Hematopoietic multipotent progenitor cell treated with erythropoietin and hydrocortisone succinate and interleukin-3 and kit ligand, for 8 days (in vitro differentiated cells): Measurements from ENCODE around the gene UBE2J2.

Experiments
- DNase-seq: peaks from one replicate; pipeline ENCODE4 v3.0.0-alpha.2; 2015

The UBE2J2 gene

DNA sequence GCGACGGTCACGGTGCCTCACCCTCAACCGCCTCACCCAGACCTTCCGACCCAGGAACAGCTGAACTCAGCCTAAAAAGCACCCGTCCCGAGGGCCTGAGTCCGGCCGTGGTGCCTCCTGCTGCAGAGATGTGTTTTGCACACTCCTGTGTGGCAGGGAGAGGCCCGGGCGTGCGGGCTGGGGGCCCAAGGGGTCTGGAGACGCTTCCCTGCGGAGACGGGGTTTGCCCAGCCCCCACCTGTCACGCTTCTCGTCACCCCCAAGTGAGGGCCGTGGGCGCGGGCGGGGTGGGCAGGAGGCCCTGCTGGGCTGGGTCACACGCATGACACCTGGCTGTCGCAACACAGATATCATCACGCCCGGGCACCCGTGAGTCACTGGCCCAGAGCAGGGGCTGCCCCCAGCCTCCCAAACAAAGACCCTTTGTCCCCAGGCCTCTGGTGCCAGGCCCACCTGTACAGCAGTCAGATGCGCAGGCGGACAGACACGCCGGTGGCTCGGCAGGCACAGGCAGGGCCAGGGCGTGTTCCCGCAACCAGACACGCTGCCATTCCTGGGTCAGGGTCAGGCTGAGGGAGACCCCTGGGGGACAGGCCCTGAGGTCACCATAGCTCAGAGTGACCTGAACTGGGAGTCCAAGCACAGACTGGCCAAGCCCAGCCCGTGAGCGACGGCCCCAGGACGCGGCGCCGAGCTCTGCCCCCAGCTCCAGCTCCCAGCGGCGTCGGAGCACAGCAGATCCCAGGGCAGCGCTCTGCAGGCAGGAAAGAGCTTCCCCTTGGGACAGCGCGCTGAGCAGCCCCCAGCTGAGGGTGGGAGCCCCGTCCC, 35.6 kb downstream of the UBE2J2 start:
- DNase-seq = no peak

DNA sequence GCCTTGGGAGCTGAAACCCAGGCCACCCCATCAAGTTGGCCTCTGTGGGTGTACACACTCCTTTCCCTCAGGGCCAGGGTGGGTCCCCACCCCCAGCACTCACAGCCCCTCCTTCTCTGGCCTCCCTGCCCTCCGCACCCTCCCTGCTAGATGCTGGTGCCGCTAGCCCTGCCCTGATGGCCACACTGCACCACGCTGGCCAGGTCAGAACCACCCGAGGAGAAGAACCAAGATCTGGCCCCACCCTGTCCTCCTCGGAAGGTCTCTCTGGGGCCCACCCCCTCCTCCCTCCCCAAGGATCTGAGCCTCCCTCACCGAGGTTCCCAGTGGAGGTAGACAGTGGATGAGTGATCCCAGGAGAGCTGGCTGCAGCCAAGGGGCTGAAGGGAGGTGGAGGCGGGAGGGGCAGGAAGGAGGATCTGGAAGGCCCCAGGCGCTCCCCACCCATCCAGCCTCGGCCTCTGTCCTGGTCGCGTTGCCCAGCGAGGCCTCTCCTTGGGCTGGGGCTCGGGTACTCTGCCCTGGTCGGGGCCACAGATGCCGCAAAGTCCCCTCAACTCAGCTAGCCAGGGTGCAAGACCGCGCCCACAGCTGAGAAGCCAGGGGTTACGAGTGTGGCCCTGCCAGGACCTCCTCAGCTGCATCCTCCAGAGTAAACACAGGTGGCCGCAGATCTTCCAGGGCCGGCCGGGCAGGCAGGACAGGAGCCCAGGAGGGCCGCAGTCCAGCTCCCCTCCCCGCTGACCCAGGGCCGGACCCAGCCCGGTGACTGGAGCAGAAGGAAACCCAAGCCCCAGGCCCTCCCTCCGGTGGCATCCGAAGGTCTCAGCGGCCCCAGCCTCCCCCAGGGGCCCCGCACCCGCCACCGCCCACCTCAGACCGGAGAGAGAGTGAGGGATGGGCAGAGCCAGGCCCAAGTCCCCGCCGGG, 36.4 kb downstream of the UBE2J2 start:
- no peak for DNase-seq

DNA sequence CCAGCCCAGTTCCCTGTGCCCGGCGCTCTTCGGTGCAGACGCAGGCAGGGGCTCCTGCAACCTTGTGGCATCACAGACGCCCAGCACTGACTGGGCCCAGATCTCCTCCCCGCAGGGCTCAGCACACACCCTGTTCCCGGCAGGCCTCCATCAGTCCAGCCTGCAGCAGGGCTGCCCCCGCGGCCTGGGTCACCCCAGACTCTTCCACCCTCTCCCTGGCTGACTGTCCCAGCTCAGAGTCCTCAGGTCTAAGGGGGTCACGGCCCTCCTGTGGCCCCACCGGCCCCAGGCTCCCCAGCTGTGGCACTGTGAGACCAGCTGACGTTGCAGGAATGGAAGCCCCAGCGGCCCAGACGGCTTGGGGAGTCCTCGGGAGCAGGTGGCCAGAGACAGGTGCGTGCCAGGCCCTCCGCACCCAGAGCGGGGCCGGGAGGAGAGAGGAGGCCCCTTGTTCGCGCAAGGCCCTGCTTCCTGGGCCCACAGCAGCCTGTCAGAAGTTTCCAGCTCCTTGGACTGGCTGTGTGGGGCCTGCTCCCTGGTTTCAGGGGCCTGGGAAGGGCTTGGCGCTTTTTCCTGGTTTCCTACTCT, 37.4 kb downstream of the UBE2J2 start:
- DNase-seq = no peak

DNA sequence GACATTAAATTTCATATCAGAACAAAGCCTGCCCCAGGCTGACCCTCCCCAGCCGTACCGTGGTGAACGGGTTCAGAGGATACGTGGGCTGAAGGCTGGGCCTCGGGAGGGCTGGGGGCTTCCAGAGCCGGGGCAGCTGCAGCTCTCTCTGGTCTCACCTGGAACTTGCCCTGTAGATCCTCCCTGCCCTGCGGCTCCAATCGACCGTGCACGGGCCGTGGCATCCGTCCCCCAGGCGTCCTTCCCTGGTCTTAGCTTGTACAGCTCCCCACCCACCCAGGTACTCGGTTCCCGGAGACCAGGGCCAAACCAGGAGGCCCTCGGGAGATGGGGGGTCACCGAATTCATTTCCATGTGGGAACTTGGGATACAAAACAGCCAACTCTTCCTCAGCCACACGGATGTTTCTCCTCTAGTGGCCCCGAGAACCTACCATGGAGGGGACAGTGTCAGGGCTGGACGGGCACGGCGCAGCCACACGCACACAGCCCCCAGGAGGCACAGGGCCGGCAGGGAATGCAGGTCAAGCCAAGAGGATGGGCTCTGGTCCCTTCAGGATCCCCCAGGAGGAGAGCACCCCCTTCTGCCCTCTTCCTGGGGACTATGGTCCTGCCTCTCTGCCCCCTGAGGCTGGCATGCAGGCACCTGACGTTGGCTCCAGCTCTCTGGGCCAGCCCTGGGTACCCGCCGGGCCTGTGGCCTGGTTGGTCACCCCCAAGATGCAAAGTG, 38.5 kb downstream of the UBE2J2 start:
- DNase-seq = no peak

DNA sequence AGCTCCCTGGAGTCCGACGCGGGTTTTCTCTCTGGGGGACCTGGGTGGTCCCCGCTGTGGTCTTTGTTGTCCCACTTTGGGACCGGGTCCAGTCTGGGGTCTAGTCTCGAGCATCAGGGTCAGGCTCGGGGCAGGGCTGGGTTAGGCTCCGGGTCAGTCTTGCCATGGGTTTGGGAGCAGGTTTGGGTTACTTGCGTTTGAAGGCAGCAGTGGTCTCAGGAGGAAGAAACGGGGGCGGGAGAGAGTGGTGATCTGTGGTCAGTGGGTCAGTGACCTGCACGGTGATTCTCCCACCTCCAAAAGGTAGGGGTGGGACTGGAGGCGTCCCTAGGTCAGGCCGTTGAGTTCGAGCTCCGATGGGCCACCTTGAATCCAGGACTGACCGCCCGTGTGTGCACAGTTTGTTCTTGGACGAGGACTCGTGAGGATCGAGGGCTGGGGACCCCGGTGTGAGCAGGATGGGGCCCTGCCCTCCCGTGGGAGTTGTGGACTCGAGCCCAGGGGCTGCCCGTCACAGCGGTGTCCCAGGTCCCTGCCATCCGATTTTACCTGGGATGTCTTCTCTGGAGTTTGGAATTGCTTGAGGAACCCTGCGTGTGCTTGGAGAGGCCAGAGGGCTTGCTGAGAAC, 39.4 kb downstream of the UBE2J2 start:
- no peak for DNase-seq

DNA sequence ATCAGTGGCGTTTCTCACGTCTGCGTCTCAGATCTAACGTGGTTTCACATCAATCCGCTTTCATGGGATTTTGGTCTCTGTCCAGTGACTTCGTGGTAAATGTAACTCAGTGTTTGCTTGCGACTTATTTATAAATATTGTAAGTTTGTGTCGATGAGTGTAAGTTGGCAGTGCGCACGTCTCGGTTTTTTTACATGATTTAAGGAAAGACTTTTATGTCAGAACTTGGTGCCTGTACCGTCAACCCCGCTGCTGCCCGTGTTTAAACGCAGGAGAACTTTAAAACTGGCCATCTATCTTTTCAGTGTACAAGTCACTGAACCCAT, 40.1 kb downstream of the UBE2J2 start:
- DNase-seq = no peak

DNA sequence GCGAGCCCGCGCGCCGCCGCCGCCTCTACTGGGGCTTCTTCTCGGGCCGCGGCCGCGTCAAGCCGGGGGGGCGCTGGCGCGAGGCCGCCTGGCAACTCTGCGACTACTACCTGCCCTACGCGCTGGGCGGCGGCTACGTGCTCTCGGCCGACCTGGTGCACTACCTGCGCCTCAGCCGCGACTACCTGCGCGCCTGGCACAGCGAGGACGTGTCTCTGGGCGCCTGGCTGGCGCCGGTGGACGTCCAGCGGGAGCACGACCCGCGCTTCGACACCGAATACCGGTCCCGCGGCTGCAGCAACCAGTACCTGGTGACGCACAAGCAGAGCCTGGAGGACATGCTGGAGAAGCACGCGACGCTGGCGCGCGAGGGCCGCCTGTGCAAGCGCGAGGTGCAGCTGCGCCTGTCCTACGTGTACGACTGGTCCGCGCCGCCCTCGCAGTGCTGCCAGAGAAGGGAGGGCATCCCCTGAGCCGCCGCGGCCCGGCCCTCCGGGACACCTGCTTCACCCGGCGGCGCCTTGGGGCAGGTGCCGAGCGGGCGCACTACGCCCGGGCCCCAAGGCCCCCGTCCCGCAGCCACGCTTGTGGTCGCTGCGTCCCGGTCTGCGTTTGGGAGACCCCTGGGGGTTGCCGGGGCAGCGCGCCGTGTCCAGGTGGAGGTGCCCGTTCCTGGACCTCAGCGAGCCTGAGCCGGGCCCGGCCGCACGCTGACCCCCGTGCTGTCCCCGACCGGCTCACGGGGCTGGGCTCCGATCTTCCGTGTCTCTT, 40.7 kb downstream of the UBE2J2 start:
- DNase-seq = no peak

DNA sequence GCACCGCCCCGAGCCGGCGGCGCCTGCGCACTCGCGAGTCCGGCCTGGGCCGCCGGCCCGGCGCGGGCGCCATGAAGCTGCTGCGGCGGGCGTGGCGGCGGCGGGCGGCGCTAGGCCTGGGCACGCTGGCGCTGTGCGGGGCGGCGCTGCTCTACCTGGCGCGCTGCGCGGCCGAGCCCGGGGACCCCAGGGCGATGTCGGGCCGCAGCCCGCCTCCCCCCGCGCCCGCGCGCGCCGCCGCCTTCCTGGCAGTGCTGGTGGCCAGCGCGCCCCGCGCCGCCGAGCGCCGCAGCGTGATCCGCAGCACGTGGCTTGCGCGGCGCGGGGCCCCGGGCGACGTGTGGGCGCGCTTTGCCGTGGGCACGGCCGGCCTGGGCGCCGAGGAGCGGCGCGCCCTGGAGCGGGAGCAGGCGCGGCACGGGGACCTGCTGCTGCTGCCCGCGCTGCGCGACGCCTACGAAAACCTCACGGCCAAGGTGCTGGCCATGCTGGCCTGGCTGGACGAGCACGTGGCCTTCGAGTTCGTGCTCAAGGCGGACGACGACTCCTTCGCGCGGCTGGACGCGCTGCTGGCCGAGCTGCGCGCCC, 41.4 kb downstream of the UBE2J2 start, which contains the start of gene B3GALT6:
TSS of gene B3GALT6 (plus strand) at position 30 of the 588 bp plus-strand sequence. CDS start at position 72, 42 bp downstream.
- DNase-seq = no peak

DNA sequence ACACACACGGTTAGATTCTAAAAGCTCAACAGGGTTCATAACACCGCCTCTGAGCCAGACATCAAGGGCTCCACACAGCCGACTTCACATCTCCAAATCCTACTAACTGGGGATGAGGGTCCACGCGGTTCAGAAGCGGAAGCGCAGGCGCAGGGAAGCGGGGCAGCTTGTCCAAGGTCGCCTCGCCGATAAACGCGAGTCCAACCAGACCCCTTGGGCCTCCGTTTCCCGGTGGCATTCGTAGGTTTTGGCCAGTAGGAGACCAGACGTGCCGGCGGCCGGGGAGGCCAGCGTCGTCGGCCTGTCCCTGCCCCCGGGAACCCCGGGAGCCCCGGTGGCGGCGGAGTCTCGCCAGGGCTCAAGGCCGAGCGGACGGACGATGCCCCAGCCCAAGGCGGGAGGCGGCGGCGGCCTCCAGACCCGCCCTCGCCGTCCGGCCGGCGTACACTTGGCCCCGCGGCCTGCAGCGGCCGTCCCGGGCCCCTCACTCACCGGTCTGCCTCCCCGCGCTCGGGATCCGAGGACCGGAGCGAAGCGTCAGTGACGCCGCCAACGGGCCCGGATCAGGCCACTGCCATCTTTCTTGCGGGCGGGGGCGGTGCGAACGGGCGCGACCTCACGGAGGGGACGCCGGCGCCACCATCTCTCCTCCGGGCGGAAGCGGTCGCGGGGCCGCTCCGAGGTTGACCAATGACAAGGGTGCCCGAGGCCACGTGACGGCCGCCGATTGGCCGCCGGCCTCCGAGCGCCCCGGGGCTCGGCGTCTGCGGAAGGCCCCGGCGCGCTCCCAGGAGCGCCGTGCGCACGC, 42.0 kb downstream of the UBE2J2 start, which contains the start of gene SDF4:
TSS of gene SDF4 (minus strand) at position 602 of the 808 bp plus-strand sequence. CDS start 3,229 bp downstream, outside the sequence.
- peak; percentile 94 for DNase-seq

DNA sequence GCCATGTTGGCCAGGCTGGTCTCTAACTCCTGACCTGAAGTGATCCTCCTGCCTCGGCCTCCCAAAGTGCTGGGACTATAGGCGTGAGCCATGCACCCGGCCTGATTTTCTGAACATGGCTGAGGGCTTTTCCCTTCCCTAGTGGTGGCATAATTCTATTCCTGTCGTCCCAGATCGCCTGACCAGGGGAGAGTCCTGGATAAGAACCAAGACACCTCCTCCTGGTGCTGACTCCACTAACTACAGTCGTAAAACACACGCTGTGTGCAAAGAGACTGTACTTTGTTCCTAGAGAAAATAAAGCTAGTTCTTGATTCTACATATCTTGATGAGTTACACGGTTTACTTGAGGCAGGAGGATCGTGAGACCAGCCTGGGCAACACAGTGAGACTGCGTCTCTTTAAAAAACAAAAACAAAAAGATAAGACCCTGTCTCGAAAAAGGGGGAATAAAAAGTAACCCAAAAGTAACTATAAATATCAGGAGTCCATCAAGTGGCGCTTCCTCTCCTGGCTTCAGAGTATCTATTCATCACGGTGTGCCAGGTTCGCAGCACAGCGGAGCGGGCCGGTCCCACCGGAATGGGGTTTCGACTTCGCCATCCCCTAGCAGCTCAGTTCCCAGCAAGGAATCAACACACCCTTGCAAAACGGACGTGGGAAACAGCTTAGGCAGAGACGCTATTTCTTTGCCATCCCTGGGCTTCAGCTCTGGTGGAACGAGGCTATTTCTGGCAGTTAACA, 42.8 kb downstream of the UBE2J2 start:
- DNase-seq = peak; percentile 68

DNA sequence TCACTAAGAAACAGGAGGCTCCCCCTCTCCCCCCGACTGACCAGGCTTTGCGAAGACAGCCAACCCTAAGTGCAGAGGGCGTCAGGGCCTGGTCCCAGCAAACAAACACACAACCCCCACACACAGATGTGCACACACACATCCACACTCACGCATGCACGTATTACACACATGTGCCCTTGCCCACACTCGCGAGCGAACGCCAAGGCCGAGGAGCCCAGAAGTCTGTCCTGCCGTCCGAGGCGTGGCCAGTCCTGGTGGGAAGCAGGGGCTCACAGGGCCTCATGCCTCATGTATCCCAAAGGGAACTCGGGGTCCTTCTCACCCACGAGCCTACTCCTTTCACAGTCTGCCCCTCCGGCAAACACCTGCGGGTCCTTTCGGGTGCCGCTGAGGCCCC, 43.9 kb downstream of the UBE2J2 start:
- DNase-seq = no peak

DNA sequence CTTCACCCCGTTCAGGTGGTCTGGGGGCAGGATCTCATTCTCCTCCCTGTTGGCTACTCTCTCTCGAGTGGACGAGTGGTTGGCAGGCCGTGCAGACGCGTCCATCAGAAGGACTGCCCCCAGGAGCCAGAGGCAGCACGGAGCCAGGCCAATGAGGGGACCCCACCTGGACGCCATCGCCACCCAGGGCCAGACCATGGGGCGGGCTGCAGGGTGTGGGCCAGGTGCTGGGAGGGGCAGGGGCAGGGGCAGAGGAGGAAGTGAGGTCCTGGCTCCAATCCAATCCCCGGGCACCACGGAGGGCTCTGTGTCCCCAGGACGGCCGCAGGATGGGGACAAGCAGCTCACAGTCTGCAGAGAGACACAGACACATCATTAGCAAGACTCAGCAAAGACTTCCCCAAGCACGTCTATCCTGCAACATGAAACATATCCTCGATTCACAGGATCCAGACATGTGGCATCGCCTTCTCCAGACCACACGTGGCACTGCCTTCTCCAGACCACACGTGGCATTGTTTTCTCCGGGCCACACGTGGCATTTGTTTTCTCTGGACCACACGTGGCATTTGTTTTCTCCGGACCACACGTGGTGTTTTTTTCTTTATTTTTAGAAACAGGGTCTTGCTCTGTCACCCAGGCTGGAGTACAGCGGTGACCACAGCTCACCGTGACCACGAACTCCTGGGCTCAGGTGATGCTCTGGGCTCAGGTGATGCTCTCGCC, 44.9 kb downstream of the UBE2J2 start:
- no peak for DNase-seq

DNA sequence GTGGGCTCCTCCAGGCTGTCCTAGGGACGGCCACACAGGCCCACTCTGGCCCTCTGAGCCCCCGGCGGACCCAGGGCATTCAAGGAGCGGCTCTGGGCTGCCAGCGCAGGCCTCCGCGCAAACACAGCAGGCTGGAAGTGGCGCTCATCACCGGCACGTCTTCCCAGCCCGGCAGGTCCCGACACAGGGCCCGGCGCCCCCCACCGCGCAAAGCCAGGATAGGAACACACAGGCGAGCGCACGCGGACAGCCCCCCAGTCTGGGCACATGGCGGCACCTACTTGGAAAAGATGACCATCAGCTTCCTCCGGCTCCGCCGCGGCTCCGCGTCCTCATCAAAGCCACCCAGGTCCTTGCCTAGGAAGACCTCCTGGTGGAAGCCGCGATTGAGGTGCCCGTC, 45.5 kb downstream of the UBE2J2 start:
- no peak for DNase-seq

DNA sequence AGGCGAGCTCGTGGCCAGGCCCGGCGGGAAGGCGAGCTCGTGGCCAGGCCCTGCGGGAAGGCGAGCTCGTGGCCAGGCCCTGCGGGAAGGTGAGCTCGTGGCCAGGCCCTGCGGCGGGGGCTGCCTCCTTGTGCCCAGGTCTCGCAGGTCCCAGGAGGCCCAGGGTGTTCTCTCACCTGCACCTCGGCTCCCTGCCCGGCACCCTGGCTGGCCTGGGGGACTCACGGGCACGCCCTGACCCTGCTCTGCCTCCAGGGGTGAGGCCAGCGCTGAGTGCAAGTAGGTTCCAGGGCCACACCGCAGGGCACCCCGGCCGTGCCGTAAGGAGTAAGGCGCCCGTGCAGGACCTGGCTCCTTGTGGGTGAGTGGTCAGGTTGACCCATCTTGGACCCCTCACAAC, 46.3 kb downstream of the UBE2J2 start:
- DNase-seq = no peak

DNA sequence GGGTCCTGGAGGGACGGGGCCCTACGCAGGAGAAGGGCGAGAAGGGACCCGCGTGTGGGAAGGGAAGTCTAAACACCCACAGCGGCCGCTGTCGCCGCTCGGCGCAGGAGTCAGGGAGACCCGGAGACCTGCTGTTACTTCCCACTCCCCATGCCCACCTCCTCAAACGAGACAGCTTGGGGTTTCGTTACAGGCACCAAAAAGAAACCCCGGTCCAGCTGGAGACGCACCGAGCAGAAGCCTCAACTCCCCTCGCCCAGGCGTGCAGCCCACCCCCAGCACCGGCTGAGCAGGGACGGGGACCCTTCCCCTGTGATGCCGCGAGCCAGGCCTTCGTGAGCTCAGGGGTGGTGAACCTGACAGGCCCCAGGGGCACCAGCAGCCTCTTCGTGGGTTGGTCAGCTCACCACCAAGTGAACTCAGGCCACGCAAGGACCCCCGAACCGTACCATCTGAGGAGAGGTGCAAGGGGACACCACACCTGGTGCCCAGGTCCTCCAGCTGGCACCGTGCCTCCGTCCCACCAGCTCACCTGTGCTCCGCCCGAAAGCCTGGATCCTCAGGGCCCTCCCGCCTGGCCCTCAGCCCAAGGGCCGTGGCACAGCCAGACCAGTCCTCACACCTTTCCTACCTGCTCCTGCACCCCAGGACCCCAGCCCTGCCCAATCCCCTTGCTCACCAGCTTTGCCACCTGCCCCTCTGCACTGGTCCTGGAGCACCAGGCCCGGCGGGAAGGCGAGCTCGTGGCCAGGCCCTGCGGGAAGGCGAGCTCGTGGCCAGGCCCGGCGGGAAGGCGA, 46.9 kb downstream of the UBE2J2 start:
- no peak for DNase-seq

DNA sequence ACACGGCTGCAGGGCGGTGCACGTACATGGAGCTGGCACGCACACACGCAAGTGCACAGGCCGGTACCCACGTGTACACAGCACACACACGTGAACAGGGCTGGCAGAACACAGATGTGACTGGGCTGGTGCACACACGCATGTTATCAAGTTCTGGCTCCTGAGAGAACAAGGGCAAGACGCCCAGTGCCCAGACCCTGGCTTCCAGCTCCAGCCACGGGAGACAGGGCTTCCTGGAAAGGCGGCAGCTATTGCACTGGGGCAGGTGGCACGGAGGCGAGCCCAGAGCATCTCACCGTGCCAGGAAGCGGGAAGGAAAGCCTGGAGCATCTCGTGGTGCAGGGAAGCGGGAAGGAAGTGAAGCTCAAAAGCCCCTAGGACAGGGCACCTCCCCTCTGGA, 47.7 kb downstream of the UBE2J2 start:
- DNase-seq = no peak

DNA sequence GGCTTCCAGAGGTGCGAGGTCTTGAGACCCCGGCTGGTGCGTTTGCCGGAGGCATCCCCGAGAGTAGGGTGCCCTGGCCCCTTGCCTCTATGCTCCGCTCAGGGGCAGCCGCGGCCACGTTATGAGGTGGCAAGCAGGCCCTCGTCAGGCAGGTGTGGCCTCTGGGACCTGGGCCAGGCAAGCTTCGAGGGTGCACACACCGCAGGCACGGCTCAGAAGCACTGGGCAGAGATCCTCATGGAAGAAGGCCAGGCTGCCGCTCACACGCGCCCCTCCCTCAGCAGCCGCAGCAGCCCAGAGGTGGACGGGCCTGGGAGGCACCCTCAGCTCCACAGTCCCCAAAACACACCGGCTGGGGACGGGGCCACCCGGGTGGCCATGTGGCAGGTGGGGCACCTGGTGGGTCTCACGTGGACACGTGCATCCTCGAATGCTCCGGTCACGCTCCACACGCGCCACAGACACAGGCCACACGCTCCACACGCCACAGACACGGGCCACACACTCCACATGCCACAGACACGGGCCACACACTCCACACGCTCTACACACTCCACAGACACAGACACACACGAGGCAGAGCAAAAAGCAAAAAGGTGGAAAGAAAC, 48.3 kb downstream of the UBE2J2 start:
- no peak for DNase-seq
